GM10248 (cell line): ENCODE results near the gene TMEM236.
"Not testable (repeated sequence)": the region's sequence is repeated elsewhere in the genome, so short reads cannot be mapped to it uniquely, and the experiment has no call there.

Experiments used
- CTCF ChIA-PET: fragments of 300-600 bp; sonication (Branson Sonifier 250); formaldehyde crosslinking; extraction: SDS; loops from one replicate; lab custom pipeline; 2021; ENCODE audit warnings: antibody characterized with exemption; lab: Yijun Ruan, JAX
- POLR2A ChIA-PET: fragments of 350-650 bp; sonication (Branson Sonifier 250); formaldehyde crosslinking; extraction: SDS; loops from one replicate; lab custom pipeline; 2020; ENCODE audit warnings: antibody characterized with exemption; lab: Yijun Ruan, JAX
- DNase-seq: peaks from one replicate; pipeline ENCODE4 v3.0.0; 2012; ENCODE audit errors: extremely low spot score
- TF ChIP-seq, protein P1 (sequence below): IDR thresholded peaks from 2 replicates; pipeline ENCODE4 v1.5.1; 2012; ENCODE audit warnings: mild to moderate bottlenecking, low read depth; ENCODE audit errors: extremely low read depth, missing control alignments, control extremely low read depth

The TMEM236 gene

GRCh38 chr10:17712717-17713471, 39.1 kb upstream of the TMEM236 start:
- no peak for DNase-seq
- TF ChIP-seq, protein P1, sequence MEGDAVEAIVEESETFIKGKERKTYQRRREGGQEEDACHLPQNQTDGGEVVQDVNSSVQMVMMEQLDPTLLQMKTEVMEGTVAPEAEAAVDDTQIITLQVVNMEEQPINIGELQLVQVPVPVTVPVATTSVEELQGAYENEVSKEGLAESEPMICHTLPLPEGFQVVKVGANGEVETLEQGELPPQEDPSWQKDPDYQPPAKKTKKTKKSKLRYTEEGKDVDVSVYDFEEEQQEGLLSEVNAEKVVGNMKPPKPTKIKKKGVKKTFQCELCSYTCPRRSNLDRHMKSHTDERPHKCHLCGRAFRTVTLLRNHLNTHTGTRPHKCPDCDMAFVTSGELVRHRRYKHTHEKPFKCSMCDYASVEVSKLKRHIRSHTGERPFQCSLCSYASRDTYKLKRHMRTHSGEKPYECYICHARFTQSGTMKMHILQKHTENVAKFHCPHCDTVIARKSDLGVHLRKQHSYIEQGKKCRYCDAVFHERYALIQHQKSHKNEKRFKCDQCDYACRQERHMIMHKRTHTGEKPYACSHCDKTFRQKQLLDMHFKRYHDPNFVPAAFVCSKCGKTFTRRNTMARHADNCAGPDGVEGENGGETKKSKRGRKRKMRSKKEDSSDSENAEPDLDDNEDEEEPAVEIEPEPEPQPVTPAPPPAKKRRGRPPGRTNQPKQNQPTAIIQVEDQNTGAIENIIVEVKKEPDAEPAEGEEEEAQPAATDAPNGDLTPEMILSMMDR: no peak
- ChIA-PET CTCF (interaction anchor here (1.1 kb wide), 1 partner anchor 24 kb away, joined by 3 read pairs; no protein-coding TSS in a partner anchor), POLR2A (no interaction called here)

- ChIA-PET CTCF (interaction anchor here (1.1 to 1.2 kb wide), 2 partner anchors 23 to 24 kb away, joined by 3 read pairs; no protein-coding TSS in a partner anchor), POLR2A (no interaction called here)
These were observed 38.2 kb upstream of the TMEM236 start for GRCh38 chr10:17713758-17714157.

DNA sequence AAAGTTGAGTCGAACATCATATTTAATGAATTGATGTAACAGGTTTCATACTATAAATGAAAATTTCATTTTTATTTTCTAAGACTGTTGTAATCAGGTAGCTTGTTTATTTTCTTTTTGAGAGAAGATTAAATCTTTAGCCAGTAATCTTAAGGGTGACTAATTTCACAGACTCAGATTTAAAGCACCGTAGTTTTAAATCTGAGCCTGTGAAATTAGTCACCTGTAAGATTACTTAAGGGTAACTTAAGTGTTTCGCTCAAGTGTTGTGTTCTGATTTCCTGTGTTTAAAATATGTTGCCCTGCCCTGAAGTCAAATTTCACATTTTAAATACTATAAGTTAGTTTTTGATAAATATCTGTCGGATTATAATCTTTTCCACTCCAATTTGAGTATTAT, 35.8 kb upstream of the TMEM236 start:
- no peak for DNase-seq
- POLR2A ChIA-PET: no interaction called here
- CTCF ChIA-PET: interaction anchor here (1.4 kb wide), 1 partner anchor 21 kb away, joined by 4 read pairs; no protein-coding TSS in a partner anchor
- TF ChIP-seq, protein P1: no peak

More at GRCh38 chr10:17713758-17714157, 38.2 kb upstream of the TMEM236 start:
- TF ChIP-seq, protein P1: no peak
- no peak for DNase-seq

- POLR2A ChIA-PET, DNase-seq, CTCF ChIA-PET: not testable (repeated sequence)
These were observed 29.5 kb upstream of the TMEM236 start for GRCh38 chr10:17722317-17723014.

DNA sequence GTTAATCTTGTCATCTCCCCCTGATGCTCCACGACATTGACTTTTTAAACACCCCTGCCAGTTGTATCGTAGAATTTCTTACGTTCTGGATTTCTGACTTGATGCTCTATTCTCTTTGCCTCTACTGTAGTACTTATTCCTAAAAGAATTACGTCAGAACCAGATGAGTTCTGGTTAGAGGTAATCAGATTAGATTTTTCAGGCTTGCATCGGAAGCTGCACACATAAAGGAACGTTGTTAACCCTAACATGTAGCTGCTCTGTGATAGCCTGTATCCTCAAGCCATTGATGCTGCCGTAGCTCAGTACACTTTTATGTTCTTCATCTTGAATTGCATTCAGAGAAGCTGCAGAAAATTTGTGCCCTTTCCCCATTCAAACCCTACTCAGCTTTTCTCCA, 26.3 kb upstream of the TMEM236 start:
- ChIA-PET CTCF (interaction anchor here (0.9 to 1.0 kb wide), 2 partner anchors 9 to 11 kb away, joined by 4 read pairs; no protein-coding TSS in a partner anchor), POLR2A (no interaction called here)
- TF ChIP-seq, protein P1: no peak
- DNase-seq: no peak

DNA sequence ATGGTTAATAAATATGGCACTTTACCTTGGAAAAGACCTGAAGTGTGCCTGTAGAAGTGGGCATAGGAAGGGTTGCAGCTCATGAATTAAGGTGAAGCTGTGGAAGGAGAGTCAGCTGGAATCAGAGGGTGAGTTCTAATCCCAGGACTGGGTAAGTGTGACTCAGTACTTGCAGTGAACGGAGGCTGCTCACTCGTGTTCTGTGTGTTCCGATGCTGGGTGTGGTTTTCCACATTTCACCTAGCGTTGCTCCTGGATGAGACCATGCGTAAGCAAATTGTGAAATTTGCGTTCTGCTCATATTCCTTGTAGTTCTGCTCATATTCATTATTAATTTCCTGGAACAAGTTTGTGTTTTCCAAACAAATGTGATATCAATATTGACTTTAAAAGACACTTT, 22.4 kb upstream of the TMEM236 start:
- CTCF ChIA-PET: no interaction called here
- POLR2A ChIA-PET: no interaction called here
- no peak for DNase-seq
- TF ChIP-seq, protein P1: no peak

DNA sequence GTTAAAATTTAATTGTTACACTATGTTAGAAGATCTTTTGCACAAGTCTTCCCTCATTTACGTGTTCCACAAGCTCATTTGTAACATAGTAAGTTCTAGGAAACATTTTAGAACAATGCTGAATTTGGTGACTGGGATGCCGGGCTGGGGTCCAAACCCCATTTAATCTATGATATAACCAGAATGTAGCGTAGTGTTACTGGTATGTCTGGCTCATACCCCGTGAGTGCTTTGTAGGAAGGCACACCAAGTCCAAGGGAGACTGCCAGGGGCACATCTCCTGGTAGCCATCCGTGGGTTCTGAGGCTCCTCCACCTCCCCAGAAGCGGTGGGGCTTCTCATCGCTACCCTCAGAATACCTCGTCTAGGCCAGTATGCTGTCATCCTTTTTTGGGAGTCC, 21.3 kb upstream of the TMEM236 start:
- no peak for DNase-seq
- CTCF ChIA-PET: no interaction called here
- POLR2A ChIA-PET: no interaction called here
- TF ChIP-seq, protein P1: no peak
